HepG2 (cell line): ENCODE results near the gene LZTR1. TPM values are rescaled to one million over a fixed set of nuclear protein-coding genes. Genes with fewer than 3 reads are reported as not detected.

Experiments used
- AHR ChIP-seq: IDR thresholded peaks from 2 replicates; pipeline ENCODE4 v1.6.1; 2018; ENCODE audit warnings: missing genetic modification reagents, missing compliant biosample characterization
- AKAP8 ChIP-seq: sonication (generic); formaldehyde crosslinking; IDR thresholded peaks from 2 replicates; pipeline ENCODE4 v1.5.1; 2020; ENCODE audit warnings: mild to moderate bottlenecking, missing genetic modification reagents
- GTF3A ChIP-seq: sonication (generic); formaldehyde crosslinking; conservative IDR thresholded peaks from 2 replicates; pipeline ENCODE4 v1.4.0; 2020; ENCODE audit warnings: mild to moderate bottlenecking, missing genetic modification reagents
- HDAC1 ChIP-seq: sonication (generic); formaldehyde crosslinking; IDR thresholded peaks from 2 replicates; pipeline ENCODE4 v1.5.1; 2020; ENCODE audit warnings: mild to moderate bottlenecking, missing genetic modification reagents
- HNRNPL ChIP-seq: fragments of 200-400 bp; formaldehyde crosslinking; IDR thresholded peaks from 2 replicates; pipeline ENCODE4 v1.6.1; 2017; ENCODE audit warnings: mild to moderate bottlenecking, low read depth, low read length
- IKZF4 ChIP-seq: sonication (generic); formaldehyde crosslinking; IDR thresholded peaks from 2 replicates; pipeline ENCODE4 v1.5.1; 2020; ENCODE audit warnings: borderline replicate concordance, mild to moderate bottlenecking, low read depth, missing genetic modification reagents; ENCODE audit errors: not compliant biosample characterization
- KAT2B ChIP-seq: fragments of 150-350 bp; IDR thresholded peaks from 2 replicates; pipeline ENCODE4 v1.6.1; 2014; ENCODE audit warnings: low read depth, low read length, borderline replicate concordance
- MEIS1 ChIP-seq: sonication (generic); formaldehyde crosslinking; IDR thresholded peaks from 2 replicates; pipeline ENCODE4 v1.9.0; 2021; ENCODE audit warnings: mild to moderate bottlenecking, missing genetic modification reagents, moderate library complexity, borderline replicate concordance
- MLXIP ChIP-seq: sonication (generic); formaldehyde crosslinking; IDR thresholded peaks from 2 replicates; pipeline ENCODE4 v1.9.0; 2021; ENCODE audit warnings: missing genetic modification reagents, borderline replicate concordance
- MYNN ChIP-seq: sonication (generic); formaldehyde crosslinking; IDR thresholded peaks from 2 replicates; pipeline ENCODE4 v1.4.0; 2020; ENCODE audit warnings: mild to moderate bottlenecking, low read depth, missing genetic modification reagents
- SALL1 ChIP-seq: sonication (generic); formaldehyde crosslinking; IDR thresholded peaks from 2 replicates; pipeline ENCODE4 v1.8.0; 2022; ENCODE audit warnings: mild to moderate bottlenecking, missing genetic modification reagents
- SP2 ChIP-seq: sonication (generic); formaldehyde crosslinking; IDR thresholded peaks from 2 replicates; pipeline ENCODE4 v1.5.1; 2020; ENCODE audit warnings: mild to moderate bottlenecking, missing genetic modification reagents
- SP4 ChIP-seq: sonication (generic); formaldehyde crosslinking; IDR thresholded peaks from 2 replicates; pipeline ENCODE4 v1.8.1; 2023; ENCODE audit warnings: mild to moderate bottlenecking, missing genetic modification reagents
- SSRP1 ChIP-seq: IDR thresholded peaks from 2 replicates; pipeline ENCODE4 v1.6.1; 2016; ENCODE audit warnings: control low read depth
- TARDBP ChIP-seq: sonication (generic); formaldehyde crosslinking; IDR thresholded peaks from 2 replicates; pipeline ENCODE4 v1.8.0; 2022; ENCODE audit warnings: mild to moderate bottlenecking, missing genetic modification reagents
- TCF7L2 ChIP-seq: IDR thresholded peaks from 2 replicates; pipeline ENCODE4 v1.6.1; 2011; ENCODE audit warnings: mild to moderate bottlenecking, low read depth, low read length, moderate library complexity
- TEF ChIP-seq: sonication (generic); formaldehyde crosslinking; IDR thresholded peaks from 2 replicates; pipeline ENCODE4 v1.5.0; 2020; ENCODE audit warnings: missing genetic modification reagents
- ZFP36L2 ChIP-seq: sonication (generic); formaldehyde crosslinking; IDR thresholded peaks from 2 replicates; pipeline ENCODE4 v1.4.0; 2020; ENCODE audit warnings: missing genetic modification reagents
- ZNF12 ChIP-seq: sonication (generic); formaldehyde crosslinking; IDR thresholded peaks from 2 replicates; pipeline ENCODE4 v1.5.0; 2020; ENCODE audit warnings: missing genetic modification reagents
- ZNF350 ChIP-seq: sonication (generic); formaldehyde crosslinking; IDR thresholded peaks from 2 replicates; pipeline ENCODE4 v1.4.0; 2020; ENCODE audit warnings: mild to moderate bottlenecking, low read depth, missing genetic modification reagents, borderline replicate concordance
- ZNF652 ChIP-seq: IDR thresholded peaks from 2 replicates; pipeline ENCODE4 v1.6.1; 2016; ENCODE audit warnings: low read depth, borderline replicate concordance
- ZNF83 ChIP-seq: sonication (generic); formaldehyde crosslinking; IDR thresholded peaks from 2 replicates; pipeline ENCODE4 v1.4.0; 2020; ENCODE audit warnings: missing genetic modification reagents, mild to moderate bottlenecking, borderline replicate concordance
- ZSCAN9 ChIP-seq: IDR thresholded peaks from 2 replicates; pipeline ENCODE4 v1.6.1; 2016; ENCODE audit warnings: borderline replicate concordance
- polyA plus RNA-seq, 8 experiments: library from polyadenylated mRNA; depleted of rRNA in 3 of 8; stranded (reverse) in 7 of 8; unstranded in 1 of 8; fragments of >200 nt; fragmentation: Illumina TruSeq in 4 of 8; extraction: Trizol in 4 of 8; gene quantifications; 2 replicates each; pipeline versions ENCODE4 v1.2.1 to v1.2.3, GENCODE V29; 2011 to 2016; ENCODE audit warnings: low read depth in 4 of 8, missing spikeins in 1 of 8, mixed read lengths in 1 of 8; ENCODE audit not compliant: insufficient read depth in 1 of 8
- total RNA-seq, 5 experiments: library from RNA; depleted of rRNA; stranded (reverse); fragments of >200 nt; fragmentation: Illumina TruSeq; extraction: Trizol; gene quantifications; 2 replicates each; pipeline ENCODE4 v1.2.3, GENCODE V29; 2016; ENCODE audit warnings: low read depth in 1 of 5
- TF ChIP-seq, protein P1 (sequence below): sonication (generic); formaldehyde crosslinking; IDR thresholded peaks from 2 replicates; pipeline ENCODE4 v1.8.0; 2022; ENCODE audit warnings: mild to moderate bottlenecking, missing genetic modification reagents, moderate library complexity
- TF ChIP-seq, protein P2 (sequence below): sonication (generic); formaldehyde crosslinking; conservative IDR thresholded peaks from 2 replicates; pipeline ENCODE4 v1.8.0; 2022; ENCODE audit warnings: low read depth, missing genetic modification reagents

The LZTR1 gene
- total and polyA plus RNA-seq, 2 of the 13 experiments (the other 11 are each of a cell fraction or from before 2014, with no cell fraction given): 21.8 to 22.4 TPM

DNA sequence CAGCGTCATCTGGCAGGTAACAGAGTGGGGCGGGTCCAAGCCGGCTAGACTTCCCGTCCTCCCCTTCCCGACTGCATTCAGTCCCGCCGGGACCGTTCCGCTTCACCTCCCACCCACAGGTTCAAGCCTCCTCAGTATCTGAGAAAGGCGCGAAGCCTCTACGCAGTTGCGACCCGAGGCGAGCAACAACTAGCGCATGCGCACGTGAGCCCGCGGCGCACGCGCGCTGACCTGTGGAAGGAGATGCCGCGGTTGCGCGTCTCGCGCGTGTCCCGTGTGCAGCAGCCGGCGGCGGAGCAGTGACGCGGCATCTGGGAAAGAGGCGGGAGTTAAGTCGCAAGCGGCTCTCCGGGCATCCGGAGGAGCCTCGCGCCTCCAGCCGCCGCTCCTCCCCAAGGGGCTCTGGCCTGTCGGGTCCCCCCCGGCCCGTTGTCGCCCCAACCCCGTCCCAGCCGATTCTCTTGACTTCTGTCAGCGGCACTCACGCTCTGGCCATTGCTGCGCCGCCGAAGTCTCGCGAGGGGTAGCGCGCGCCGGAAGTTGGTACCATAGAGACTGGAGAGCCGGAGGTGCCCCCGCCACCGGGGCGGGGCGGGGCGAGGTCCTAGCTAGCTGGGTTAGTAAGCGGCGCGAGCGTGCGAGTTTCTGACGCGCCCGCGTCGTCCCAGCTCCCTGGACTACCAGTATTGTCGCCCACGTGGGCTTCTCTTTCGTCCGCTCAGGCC, 19.7 kb downstream of the LZTR1 start, which contains the start of gene THAP7 (continued):
- peak; percentile 77; the same call in 1 of the 2 replicates for TF ChIP-seq MYNN (CRISPR knock-in tag)
- TF ChIP-seq SSRP1 (CRISPR knock-in tag): no peak
- TF ChIP-seq, protein P1, sequence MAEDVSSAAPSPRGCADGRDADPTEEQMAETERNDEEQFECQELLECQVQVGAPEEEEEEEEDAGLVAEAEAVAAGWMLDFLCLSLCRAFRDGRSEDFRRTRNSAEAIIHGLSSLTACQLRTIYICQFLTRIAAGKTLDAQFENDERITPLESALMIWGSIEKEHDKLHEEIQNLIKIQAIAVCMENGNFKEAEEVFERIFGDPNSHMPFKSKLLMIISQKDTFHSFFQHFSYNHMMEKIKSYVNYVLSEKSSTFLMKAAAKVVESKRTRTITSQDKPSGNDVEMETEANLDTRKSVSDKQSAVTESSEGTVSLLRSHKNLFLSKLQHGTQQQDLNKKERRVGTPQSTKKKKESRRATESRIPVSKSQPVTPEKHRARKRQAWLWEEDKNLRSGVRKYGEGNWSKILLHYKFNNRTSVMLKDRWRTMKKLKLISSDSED (CRISPR knock-in tag): no peak
- no peak for TF ChIP-seq KAT2B
- TF ChIP-seq ZSCAN9 (CRISPR knock-in tag): peak; percentile 31; the same call in 1 of the 2 replicates
- no peak for TF ChIP-seq TEF (CRISPR knock-in tag)
- TF ChIP-seq ZNF83 (CRISPR knock-in tag): peak; percentile 37; the same call in 1 of the 2 replicates
- peak; percentile 77 for TF ChIP-seq SP4 (CRISPR knock-in tag)
- TF ChIP-seq HDAC1 (CRISPR knock-in tag): peak; percentile 81
- TF ChIP-seq ZNF350 (CRISPR knock-in tag): peak; percentile 76
- TF ChIP-seq, protein P2, sequence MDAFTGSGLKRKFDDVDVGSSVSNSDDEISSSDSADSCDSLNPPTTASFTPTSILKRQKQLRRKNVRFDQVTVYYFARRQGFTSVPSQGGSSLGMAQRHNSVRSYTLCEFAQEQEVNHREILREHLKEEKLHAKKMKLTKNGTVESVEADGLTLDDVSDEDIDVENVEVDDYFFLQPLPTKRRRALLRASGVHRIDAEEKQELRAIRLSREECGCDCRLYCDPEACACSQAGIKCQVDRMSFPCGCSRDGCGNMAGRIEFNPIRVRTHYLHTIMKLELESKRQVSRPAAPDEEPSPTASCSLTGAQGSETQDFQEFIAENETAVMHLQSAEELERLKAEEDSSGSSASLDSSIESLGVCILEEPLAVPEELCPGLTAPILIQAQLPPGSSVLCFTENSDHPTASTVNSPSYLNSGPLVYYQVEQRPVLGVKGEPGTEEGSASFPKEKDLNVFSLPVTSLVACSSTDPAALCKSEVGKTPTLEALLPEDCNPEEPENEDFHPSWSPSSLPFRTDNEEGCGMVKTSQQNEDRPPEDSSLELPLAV (CRISPR knock-in tag): no peak
- 0 out of 2 replicates have a peak, but pooled peaks have one; percentile 42 for TF ChIP-seq HNRNPL
- peak; percentile 31 for TF ChIP-seq SP2 (CRISPR knock-in tag)
- TF ChIP-seq IKZF4 (CRISPR knock-in tag): peak; percentile 73
- no peak; the same call in 1 of the 2 replicates for TF ChIP-seq AHR (CRISPR knock-in tag)
- peak; percentile 64; the same call in 1 of the 2 replicates for TF ChIP-seq TARDBP (CRISPR knock-in tag)
- TF ChIP-seq SALL1 (CRISPR knock-in tag): peak; percentile 85
- TF ChIP-seq AKAP8: peak; percentile 43; the same call in 1 of the 2 replicates
- no peak for TF ChIP-seq ZFP36L2 (CRISPR knock-in tag)
- TF ChIP-seq ZNF12 (CRISPR knock-in tag): peak; percentile 24; the same call in 1 of the 2 replicates
- peak; percentile 79 for TF ChIP-seq MEIS1 (CRISPR knock-in tag)
- TF ChIP-seq GTF3A (CRISPR knock-in tag): 0 out of 2 replicates have a peak, but pooled peaks have one; percentile 12
- TF ChIP-seq MLXIP: no peak
- no peak for TF ChIP-seq ZNF652 (CRISPR knock-in tag)
- TF ChIP-seq TCF7L2: no peak
